ENCODE results near the gene ZMYND8.

The ZMYND8 gene

DNA sequence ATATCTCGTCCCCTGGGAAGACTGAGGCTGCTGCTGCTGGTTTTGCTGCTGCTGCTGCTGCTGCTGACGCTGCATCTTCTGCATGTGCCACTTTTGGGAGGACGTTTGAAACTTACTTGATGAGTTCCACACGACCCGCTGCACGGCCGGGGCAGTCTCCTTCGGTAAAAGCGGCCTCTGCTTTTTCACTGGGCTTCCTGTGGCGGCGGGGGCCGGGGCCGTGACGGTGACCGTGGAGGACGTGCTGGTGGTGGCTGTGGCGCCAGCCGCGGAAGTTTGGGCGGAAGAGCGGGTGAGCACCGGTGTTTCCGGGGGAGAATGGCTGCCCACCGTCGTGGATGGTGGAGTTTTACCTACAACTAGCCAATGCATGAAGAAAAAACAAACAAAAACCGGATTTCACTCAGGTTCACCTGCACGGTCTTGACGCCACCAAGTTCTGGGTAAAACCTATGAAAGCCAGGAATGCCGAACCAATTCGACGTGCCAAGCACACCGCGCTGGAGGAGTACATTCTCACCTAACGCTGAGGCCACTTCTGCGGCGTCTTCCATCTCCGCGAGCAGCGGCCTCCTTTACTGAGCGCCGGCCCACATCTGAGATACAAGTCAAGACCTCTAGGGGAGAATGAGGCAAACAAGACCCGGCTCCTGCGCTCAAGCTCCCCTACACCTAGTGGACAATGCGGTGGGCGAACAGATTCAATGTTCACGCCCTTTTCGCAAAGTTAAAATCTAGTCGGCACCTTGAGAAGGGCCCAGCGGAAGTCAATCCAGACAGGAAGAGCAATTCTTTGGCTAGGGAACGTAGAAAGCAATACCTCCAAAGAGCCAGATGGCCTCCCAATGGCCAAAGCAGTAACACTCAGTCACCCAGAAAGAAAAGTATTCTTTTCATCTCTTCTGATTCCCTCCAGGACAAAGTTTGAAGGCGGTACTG is 117.5 kb downstream of the ZMYND8 start:
- TF ChIP-seq TAF1 (IDR thresholded peaks at IDR 0.05; ENCODE audit: borderline replicate concordance, insufficient read depth, low read length), result no peak
- TF ChIP-seq POLR2AphosphoS5 (IDR thresholded peaks at IDR 0.05; ENCODE audit: low read depth, low read length), result no peak

DNA sequence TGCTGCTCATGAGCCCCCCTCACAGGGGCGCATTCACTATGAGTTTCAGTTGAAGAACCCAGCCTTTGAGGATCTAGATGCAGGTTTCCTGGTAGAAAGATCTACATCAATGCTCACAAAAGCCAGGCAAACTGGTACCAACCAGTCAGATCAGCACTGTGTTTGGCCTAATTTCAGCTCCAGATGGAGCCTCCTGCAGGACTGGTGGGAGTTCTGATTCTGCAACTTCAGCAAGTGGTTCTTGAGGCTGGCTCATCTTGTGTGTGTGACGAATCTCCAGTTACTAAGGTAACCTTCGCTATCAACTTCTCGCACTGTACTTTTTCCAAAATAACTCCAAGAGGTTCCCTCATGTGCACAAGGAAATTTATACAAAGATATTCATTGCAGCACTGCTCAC is 118.8 kb downstream of the ZMYND8 start:
- TF ChIP-seq POLR2AphosphoS5 (IDR thresholded peaks at IDR 0.05; ENCODE audit: low read depth, low read length) (no peak), SIN3A (IDR thresholded peaks at IDR 0.05; ENCODE audit: borderline replicate concordance, insufficient read depth, low read length) (no peak), REST (IDR thresholded peaks at IDR 0.05; ENCODE audit: insufficient read depth in 1 of 2, low read depth in 2 of 2, low read length in 2 of 2) (no peak), TAF1 (IDR thresholded peaks at IDR 0.05; ENCODE audit: borderline replicate concordance, insufficient read depth, low read length) (no peak), FOXP2 (optimal IDR thresholded peaks at IDR 0.05; ENCODE audit: borderline replicate concordance, extremely low read depth, extremely low read length, insufficient read depth) (no peak)

GRCh38 chr20:47236639-47236900 is 119.9 kb downstream of the ZMYND8 start:
- TF ChIP-seq TAF1 (IDR thresholded peaks at IDR 0.05; ENCODE audit: borderline replicate concordance, insufficient read depth, low read length), result no peak
- TF ChIP-seq POLR2AphosphoS5 (IDR thresholded peaks at IDR 0.05; ENCODE audit: low read depth, low read length), result no peak
- no peak for TF ChIP-seq SIN3A (IDR thresholded peaks at IDR 0.05; ENCODE audit: borderline replicate concordance, insufficient read depth, low read length)
- TF ChIP-seq REST (IDR thresholded peaks at IDR 0.05; ENCODE audit: insufficient read depth in 1 of 2, low read depth in 2 of 2, low read length in 2 of 2), result no peak

DNA sequence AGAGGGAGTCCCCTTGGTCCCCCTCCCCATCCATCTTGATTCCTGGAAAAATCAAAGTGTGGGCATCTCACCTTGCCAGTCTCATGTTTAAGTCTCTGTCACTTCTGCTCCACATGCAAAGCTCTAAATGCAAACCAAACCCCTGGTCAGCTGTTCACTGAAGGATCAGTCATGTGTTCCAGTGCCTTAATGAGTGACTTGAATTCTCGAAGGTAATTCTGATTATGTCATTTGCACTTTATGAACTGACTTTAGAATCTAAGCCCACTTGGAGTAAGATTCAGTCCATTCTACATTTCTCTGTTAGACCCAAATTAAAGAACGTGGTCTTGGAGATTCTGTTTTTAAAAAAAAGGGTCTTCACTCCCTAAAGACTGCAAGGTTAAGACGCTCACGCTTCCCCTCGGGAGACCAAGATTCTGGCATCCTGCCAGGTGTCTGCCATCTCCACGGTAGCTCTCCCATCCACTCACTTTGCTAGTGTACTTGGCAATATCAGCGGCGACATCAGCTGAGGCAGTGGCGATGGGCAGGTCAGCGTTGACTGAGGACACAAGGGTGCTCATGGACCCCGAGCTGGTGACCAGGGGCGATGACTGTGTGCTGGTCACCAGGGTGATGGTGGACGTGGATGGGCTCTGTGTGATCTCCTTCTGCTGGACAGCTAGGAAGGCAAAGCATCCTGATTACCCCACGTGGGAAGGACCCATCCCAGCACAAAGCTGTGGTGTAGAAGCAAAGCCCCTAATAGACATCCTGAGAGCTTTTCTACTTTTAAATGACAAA is 120.5 kb downstream of the ZMYND8 start:
- TF ChIP-seq TAF1 (IDR thresholded peaks at IDR 0.05; ENCODE audit: borderline replicate concordance, insufficient read depth, low read length), result no peak

DNA sequence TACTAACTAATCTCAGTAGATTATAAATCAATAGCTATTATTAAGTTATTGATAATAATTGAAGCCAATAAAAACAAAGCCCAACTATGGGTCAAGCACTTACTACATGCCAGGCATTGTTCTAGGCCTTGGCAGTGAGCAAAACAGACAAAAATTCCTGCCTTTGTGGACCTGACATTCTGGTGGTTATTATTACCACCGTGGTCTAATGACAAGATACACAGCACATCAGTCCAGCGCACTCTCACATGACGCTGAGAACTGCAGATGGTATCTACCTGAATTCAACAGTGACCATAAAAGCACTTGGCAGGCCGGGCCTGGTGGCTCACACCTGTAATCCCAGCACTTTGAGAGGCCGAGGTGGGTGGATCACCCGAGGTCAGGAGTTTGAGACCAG is 121.4 kb downstream of the ZMYND8 start:
- no peak for TF ChIP-seq TAF1 (IDR thresholded peaks at IDR 0.05; ENCODE audit: borderline replicate concordance, insufficient read depth, low read length)

GRCh38 chr20:47233333-47234188 is 122.9 kb downstream of the ZMYND8 start:
- TF ChIP-seq SIN3A (IDR thresholded peaks at IDR 0.05; ENCODE audit: borderline replicate concordance, insufficient read depth, low read length) (no peak), FOXP2 (optimal IDR thresholded peaks at IDR 0.05; ENCODE audit: borderline replicate concordance, extremely low read depth, extremely low read length, insufficient read depth) (no peak), POLR2AphosphoS5 (IDR thresholded peaks at IDR 0.05; ENCODE audit: low read depth, low read length) (no peak), TAF1 (IDR thresholded peaks at IDR 0.05; ENCODE audit: borderline replicate concordance, insufficient read depth, low read length) (no peak), REST (IDR thresholded peaks at IDR 0.05; ENCODE audit: insufficient read depth in 1 of 2, low read depth in 2 of 2, low read length in 2 of 2) (no peak)

All from PFSK-1 (cell line).